ENCODE results near the gene NOS1AP.

Gene NOS1AP

GRCh38 chr1:162233066-162233465 is 163.6 kb downstream of the NOS1AP start:
- TF ChIP-seq EZH2 (IDR thresholded peaks at IDR 0.05; ENCODE audit: borderline replicate concordance, low read length) (no peak), CTCF (IDR thresholded peaks at IDR 0.05; ENCODE audit: low read length) (no peak)
- no peaks in the 10 kb centered on the region for H3K4me1 ChIP-seq (ENCODE audit: insufficient read depth, low read length, severe bottlenecking)
- H3K79me2 ChIP-seq (ENCODE audit: insufficient read depth, low read length): no peaks in the 10 kb centered on the region
- no peak overlapping the region for H3K9ac ChIP-seq (ENCODE audit: low read length)
- H3F3A ChIP-seq (ENCODE audit: insufficient read depth, low read length): no peaks in the 10 kb centered on the region
- no peak overlapping the region for H2AFZ ChIP-seq (ENCODE audit: low read length)
- H3K9me2 ChIP-seq (ENCODE audit: low read depth, low read length): no peaks in the 10 kb centered on the region
- no peak overlapping the region for H3K4me2 ChIP-seq (ENCODE audit: low read length)
- no peaks in the 10 kb centered on the region for H4K20me1 ChIP-seq (ENCODE audit: insufficient read depth, low read length)
- no peaks in the 10 kb centered on the region for H3K9me3 ChIP-seq (ENCODE audit: low read length)
- H3K4me3 ChIP-seq (ENCODE audit: low read depth, low read length, poor library complexity, severe bottlenecking): no peak overlapping the region
- no peaks in the 10 kb centered on the region for H3K36me3 ChIP-seq (ENCODE audit: insufficient read depth, low read length)
- H3K27me3 ChIP-seq (ENCODE audit: insufficient read depth, low read length): no peaks in the 10 kb centered on the region
- no peak overlapping the region for H3K27ac ChIP-seq (ENCODE audit: low read depth, low read length, poor library complexity, severe bottlenecking)

- no peaks in the 10 kb centered on the region for H3K36me3 ChIP-seq (ENCODE audit: insufficient read depth, low read length)
- H3K27ac ChIP-seq (ENCODE audit: low read depth, low read length, poor library complexity, severe bottlenecking): no peak overlapping the region
- TF ChIP-seq EZH2 (IDR thresholded peaks at IDR 0.05; ENCODE audit: borderline replicate concordance, low read length) (no peak), CTCF (IDR thresholded peaks at IDR 0.05; ENCODE audit: low read length) (no peak)
- H3K4me3 ChIP-seq (ENCODE audit: low read depth, low read length, poor library complexity, severe bottlenecking): no peak overlapping the region
- no peak overlapping the region for H3K4me2 ChIP-seq (ENCODE audit: low read length)
- H3K27me3 ChIP-seq (ENCODE audit: insufficient read depth, low read length): no peaks in the 10 kb centered on the region
- H3K9me3 ChIP-seq (ENCODE audit: low read length): no peaks in the 10 kb centered on the region
- H3F3A ChIP-seq (ENCODE audit: insufficient read depth, low read length): no peaks in the 10 kb centered on the region
- H3K4me1 ChIP-seq (ENCODE audit: insufficient read depth, low read length, severe bottlenecking): no peaks in the 10 kb centered on the region
- no peaks in the 10 kb centered on the region for H3K79me2 ChIP-seq (ENCODE audit: insufficient read depth, low read length)
- no peak overlapping the region for H2AFZ ChIP-seq (ENCODE audit: low read length)
- no peaks in the 10 kb centered on the region for H3K9me2 ChIP-seq (ENCODE audit: low read depth, low read length)
- H3K9ac ChIP-seq (ENCODE audit: low read length): no peak overlapping the region
- H4K20me1 ChIP-seq (ENCODE audit: insufficient read depth, low read length): no peaks in the 10 kb centered on the region
Measured at GRCh38 chr1:162233937-162234336, 164.4 kb downstream of the NOS1AP start.

- no peaks in the 10 kb centered on the region for H3K9me3 ChIP-seq (ENCODE audit: low read length)
- no peaks in the 10 kb centered on the region for H3K9me2 ChIP-seq (ENCODE audit: low read depth, low read length)
- H3K27me3 ChIP-seq (ENCODE audit: insufficient read depth, low read length): no peaks in the 10 kb centered on the region
- H3K27ac ChIP-seq (ENCODE audit: low read depth, low read length, poor library complexity, severe bottlenecking): no peak overlapping the region
- H3K4me1 ChIP-seq (ENCODE audit: insufficient read depth, low read length, severe bottlenecking): no peaks in the 10 kb centered on the region
- no peak overlapping the region for H3K4me3 ChIP-seq (ENCODE audit: low read depth, low read length, poor library complexity, severe bottlenecking)
- no peaks in the 10 kb centered on the region for H3F3A ChIP-seq (ENCODE audit: insufficient read depth, low read length)
- no peaks in the 10 kb centered on the region for H4K20me1 ChIP-seq (ENCODE audit: insufficient read depth, low read length)
- H3K4me2 ChIP-seq (ENCODE audit: low read length): no peak overlapping the region
- no peaks in the 10 kb centered on the region for H3K79me2 ChIP-seq (ENCODE audit: insufficient read depth, low read length)
- H3K9ac ChIP-seq (ENCODE audit: low read length): no peak overlapping the region
- TF ChIP-seq EZH2 (IDR thresholded peaks at IDR 0.05; ENCODE audit: borderline replicate concordance, low read length) (no peak), CTCF (IDR thresholded peaks at IDR 0.05; ENCODE audit: low read length) (no peak)
- H3K36me3 ChIP-seq (ENCODE audit: insufficient read depth, low read length): no peaks in the 10 kb centered on the region
- no peak overlapping the region for H2AFZ ChIP-seq (ENCODE audit: low read length)
Measured at GRCh38 chr1:162234571-162234970, 165.1 kb downstream of the NOS1AP start.

All from OCI-LY1 (cell line).